Brain microvascular endothelial cell (primary cell): ENCODE data around the gene UBE2E1.
"Not testable (repeated sequence)": the region's sequence is repeated elsewhere in the genome, so short reads cannot be mapped to it uniquely, and the experiment has no call there.

Source experiments
- DNase-seq: peaks from one replicate; pipeline ENCODE4 v3.0.0-alpha.2; 2020
- H3K27ac ChIP-seq: fragments of 250-450 bp; sonication (Bioruptor Pico); 2 replicates; pipeline ENCODE4 v1.5.1; 2020; ENCODE audit warnings: mild to moderate bottlenecking, moderate library complexity
- H3K27me3 ChIP-seq: fragments of 250-450 bp; sonication (Bioruptor Pico); replicated peaks from 2 replicates; pipeline ENCODE4 v1.5.1; 2020; ENCODE audit warnings: mild to moderate bottlenecking
- H3K36me3 ChIP-seq: fragments of 250-450 bp; sonication (Bioruptor Pico); replicated peaks from 2 replicates; pipeline ENCODE4 v1.5.1; 2020; ENCODE audit warnings: mild to moderate bottlenecking
- H3K4me3 ChIP-seq: 2 replicates; pipeline ENCODE4 v1.5.1; 2011; ENCODE audit warnings: low read depth, mild to moderate bottlenecking, control low read depth, low read length, moderate library complexity
- in situ Hi-C: cut with HindIII; loops from 2 replicates; pipeline ENCODE4 v1.10.0; 2017; ENCODE audit warnings: low sequenced_read_pairs, low pct_ligation_motif_present
- TF ChIP-seq, protein P1 (sequence below): IDR thresholded peaks from 2 replicates; pipeline ENCODE4 v1.5.1; 2011; ENCODE audit warnings: low read depth, mild to moderate bottlenecking, moderate library complexity, low read length, control low read depth, inconsistent platforms; ENCODE audit errors: missing control alignments

Gene UBE2E1

DNA sequence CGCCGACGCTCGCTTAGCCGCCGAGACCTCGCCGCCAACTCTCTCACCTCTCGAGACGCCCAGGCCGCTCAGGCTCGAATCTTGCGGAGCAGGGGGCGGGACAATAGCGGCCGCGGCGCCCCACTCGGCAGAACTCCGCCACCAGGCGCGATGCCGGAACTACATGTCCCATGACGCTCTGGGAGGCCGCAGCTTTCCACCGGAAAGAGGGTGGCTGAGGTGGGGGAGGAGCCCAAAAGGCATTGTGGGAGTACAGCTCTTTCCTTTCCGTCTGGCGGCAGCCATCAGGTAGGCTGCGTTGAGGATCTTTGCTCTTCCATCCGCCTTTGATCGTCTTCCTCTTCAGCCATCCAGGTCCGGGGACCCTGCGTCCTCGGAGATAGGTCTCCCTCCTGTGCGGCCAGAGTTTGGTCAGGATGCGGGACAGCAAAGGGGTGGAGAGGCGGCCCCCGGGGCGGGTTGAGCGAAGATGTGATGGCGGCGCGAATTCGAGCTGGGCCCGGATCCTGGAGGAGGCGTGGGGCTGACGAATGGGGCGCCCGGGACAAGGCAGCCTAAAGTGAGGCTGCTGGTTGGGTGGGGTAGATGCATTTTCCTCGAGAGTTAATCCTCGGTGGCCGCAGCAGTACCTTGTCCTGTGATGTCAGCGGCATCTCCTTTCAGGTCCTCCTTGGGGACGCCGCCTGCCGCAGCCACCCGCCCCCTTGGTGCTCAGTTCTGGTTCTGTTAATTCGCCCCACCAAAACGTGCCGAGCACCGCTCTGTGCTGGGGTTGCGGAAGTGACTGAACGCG, 111.3 kb downstream of the UBE2E1 start, which contains the start of the genes NKIRAS1 and RPL15:
Gene NKIRAS1 (minus strand): TSS at position 105 of the 793 bp plus-strand sequence. CDS start 6,086 bp downstream, outside the sequence.
Gene RPL15 (plus strand): TSS at position 247 of the 793 bp plus-strand sequence. CDS start 728 bp downstream, outside the sequence.
- H3K27ac ChIP-seq: peak within 1 kb of the TSS; percentile 84
- H3K4me3 ChIP-seq: peak within 1 kb of the TSS; percentile 97
- in situ Hi-C loops: no loop called here
- peak; percentile 96 for DNase-seq
- TF ChIP-seq, protein P1, sequence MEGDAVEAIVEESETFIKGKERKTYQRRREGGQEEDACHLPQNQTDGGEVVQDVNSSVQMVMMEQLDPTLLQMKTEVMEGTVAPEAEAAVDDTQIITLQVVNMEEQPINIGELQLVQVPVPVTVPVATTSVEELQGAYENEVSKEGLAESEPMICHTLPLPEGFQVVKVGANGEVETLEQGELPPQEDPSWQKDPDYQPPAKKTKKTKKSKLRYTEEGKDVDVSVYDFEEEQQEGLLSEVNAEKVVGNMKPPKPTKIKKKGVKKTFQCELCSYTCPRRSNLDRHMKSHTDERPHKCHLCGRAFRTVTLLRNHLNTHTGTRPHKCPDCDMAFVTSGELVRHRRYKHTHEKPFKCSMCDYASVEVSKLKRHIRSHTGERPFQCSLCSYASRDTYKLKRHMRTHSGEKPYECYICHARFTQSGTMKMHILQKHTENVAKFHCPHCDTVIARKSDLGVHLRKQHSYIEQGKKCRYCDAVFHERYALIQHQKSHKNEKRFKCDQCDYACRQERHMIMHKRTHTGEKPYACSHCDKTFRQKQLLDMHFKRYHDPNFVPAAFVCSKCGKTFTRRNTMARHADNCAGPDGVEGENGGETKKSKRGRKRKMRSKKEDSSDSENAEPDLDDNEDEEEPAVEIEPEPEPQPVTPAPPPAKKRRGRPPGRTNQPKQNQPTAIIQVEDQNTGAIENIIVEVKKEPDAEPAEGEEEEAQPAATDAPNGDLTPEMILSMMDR: peak; percentile 61
- H3K36me3 ChIP-seq: peaks cover 25% of the 10 kb centered on the region
- no peaks in the 10 kb centered on the region for H3K27me3 ChIP-seq

- Histone ChIP-seq H3K36me3 (peaks cover 25% of the 10 kb centered on the region), H3K27ac (peak overlapping the region; percentile 84), H3K4me3 (peak overlapping the region; percentile 97)
- in situ Hi-C loops, H3K27me3 ChIP-seq: not testable (repeated sequence)
- DNase-seq: peak; percentile 45
These were observed 112.0 kb downstream of the UBE2E1 start for GRCh38 chr3:23917679-23918303.

DNA sequence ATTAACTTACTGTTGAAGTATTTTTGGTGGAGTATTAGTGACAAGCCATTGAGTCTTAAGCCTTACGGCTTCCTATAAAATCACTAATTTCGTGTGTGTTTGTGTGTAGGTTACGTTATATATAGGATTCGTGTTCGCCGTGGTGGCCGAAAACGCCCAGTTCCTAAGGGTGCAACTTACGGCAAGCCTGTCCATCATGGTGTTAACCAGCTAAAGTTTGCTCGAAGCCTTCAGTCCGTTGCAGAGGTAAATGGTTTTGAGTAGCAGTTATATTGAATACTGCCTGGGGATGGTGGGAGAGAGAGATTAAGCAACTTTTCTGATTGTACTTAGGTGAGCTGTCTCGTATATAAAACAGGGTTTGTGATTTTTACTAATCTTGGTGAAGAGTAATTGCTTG, 112.6 kb downstream of the UBE2E1 start:
- DNase-seq, H3K27me3 ChIP-seq, in situ Hi-C loops, H3K27ac ChIP-seq: not testable (repeated sequence)
- H3K36me3 ChIP-seq: peaks cover 25% of the 10 kb centered on the region
- peak overlapping the region; percentile 97 for H3K4me3 ChIP-seq

- no peaks in the 10 kb centered on the region for H3K27me3 ChIP-seq
- H3K27ac ChIP-seq: no peak overlapping the region
- TF ChIP-seq, protein P1: no peak
- in situ Hi-C loops: no loop called here
- H3K36me3 ChIP-seq: peaks cover 25% of the 10 kb centered on the region
- no peak for DNase-seq
- H3K4me3 ChIP-seq: no peak overlapping the region
These were observed 113.9 kb downstream of the UBE2E1 start for GRCh38 chr3:23919628-23920027.

- TF ChIP-seq, protein P1: no peak
- DNase-seq: no peak
- peaks cover 25% of the 10 kb centered on the region for H3K36me3 ChIP-seq
- in situ Hi-C loops: no loop called here
- no peak overlapping the region for H3K27ac ChIP-seq
- H3K27me3 ChIP-seq: no peaks in the 10 kb centered on the region
- no peak overlapping the region for H3K4me3 ChIP-seq
These were observed 114.4 kb downstream of the UBE2E1 start for GRCh38 chr3:23920151-23920655.

DNA sequence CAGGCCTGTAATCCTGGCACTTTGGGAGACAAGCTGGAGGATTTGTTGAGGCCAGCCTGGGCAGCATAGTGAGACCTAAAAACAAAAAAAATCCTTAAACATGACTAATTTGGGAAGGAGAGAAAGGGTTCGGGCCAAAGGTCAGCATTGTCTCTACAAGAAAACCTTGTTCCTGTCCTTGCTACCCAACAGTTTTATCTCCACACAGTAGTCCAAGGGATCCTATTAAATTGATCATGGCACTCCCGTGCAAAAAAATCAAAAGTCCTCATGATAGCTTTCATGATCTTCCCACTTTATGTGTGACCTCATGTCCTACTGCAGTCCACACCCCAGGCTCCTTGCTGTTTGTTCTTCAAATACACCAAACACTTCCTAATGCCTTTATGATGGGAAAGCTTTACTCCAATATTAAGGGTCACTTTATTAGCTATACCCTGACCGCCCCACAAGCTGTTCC, 115.3 kb downstream of the UBE2E1 start:
- no peak overlapping the region for H3K27ac ChIP-seq
- DNase-seq: no peak
- no peaks in the 10 kb centered on the region for H3K27me3 ChIP-seq
- H3K4me3 ChIP-seq: no peak overlapping the region
- TF ChIP-seq, protein P1: no peak
- in situ Hi-C loops: no loop called here
- H3K36me3 ChIP-seq: peaks cover 25% of the 10 kb centered on the region
